MM.1S (cell line): ENCODE measurements around the gene ZG16B.
A peak's percentile ranks its signal among the peaks of the same experiment; 100 is the strongest.

Experiments
- DNase-seq: peaks from one replicate; pipeline ENCODE4 v3.0.0-alpha.2; 2015
- H2AFZ ChIP-seq: fragments of 300-600 bp; sonication (generic); 2 replicates; pipeline ENCODE4 v1.6.0; 2016; ENCODE audit warnings: antibody characterized with exemption, low read length
- H3F3A ChIP-seq: fragments of 300-600 bp; sonication (generic); 2 replicates; pipeline ENCODE4 v1.6.1; 2016; ENCODE audit warnings: mild to moderate bottlenecking, antibody characterized with exemption, low read length, moderate library complexity, mixed read lengths; ENCODE audit not compliant: insufficient read depth
- H3K27ac ChIP-seq: fragments of 300-600 bp; sonication (generic); 2 replicates; pipeline ENCODE4 v1.5.1; 2016; ENCODE audit warnings: mild to moderate bottlenecking, low read length
- H3K27me3 ChIP-seq: fragments of 300-600 bp; sonication (generic); replicated peaks from 2 replicates; pipeline ENCODE4 v1.6.0; 2016; ENCODE audit warnings: low read length; ENCODE audit not compliant: insufficient read depth
- H3K36me3 ChIP-seq: fragments of 300-600 bp; sonication (generic); replicated peaks from 2 replicates; pipeline ENCODE4 v1.6.1; 2016; ENCODE audit warnings: mild to moderate bottlenecking, low read length, mixed read lengths; ENCODE audit not compliant: insufficient read depth
- H3K4me1 ChIP-seq: fragments of 300-600 bp; sonication (generic); 2 replicates; pipeline ENCODE4 v1.6.1; 2016; ENCODE audit warnings: low read length, mixed read lengths
- H3K4me2 ChIP-seq: fragments of 300-600 bp; sonication (generic); 2 replicates; pipeline ENCODE4 v1.6.0; 2016; ENCODE audit warnings: low read depth, low read length
- H3K4me3 ChIP-seq: fragments of 300-600 bp; sonication (generic); 2 replicates; pipeline ENCODE4 v1.5.1; 2016; ENCODE audit warnings: low read length, mixed read lengths
- H3K79me2 ChIP-seq: fragments of 300-600 bp; sonication (generic); 2 replicates; pipeline ENCODE4 v1.6.1; 2016; ENCODE audit warnings: mixed run types, low read length, mixed read lengths
- H3K9ac ChIP-seq: fragments of 300-600 bp; sonication (generic); 2 replicates; pipeline ENCODE4 v1.6.1; 2016; ENCODE audit warnings: low read length, mixed read lengths
- H3K9me2 ChIP-seq: fragments of 300-600 bp; sonication (generic); replicated peaks from 2 replicates; pipeline ENCODE4 v1.6.1; 2016; ENCODE audit warnings: mild to moderate bottlenecking, low read length, mixed read lengths; ENCODE audit not compliant: insufficient read depth
- H3K9me3 ChIP-seq: fragments of 300-600 bp; sonication (generic); replicated peaks from 2 replicates; pipeline ENCODE4 v1.6.1; 2016; ENCODE audit warnings: mild to moderate bottlenecking, low read length, mixed read lengths; ENCODE audit not compliant: insufficient read depth
- H4K20me1 ChIP-seq: fragments of 300-600 bp; sonication (generic); 2 replicates; pipeline ENCODE4 v1.6.1; 2016; ENCODE audit warnings: mild to moderate bottlenecking, low read length, moderate library complexity, mixed read lengths; ENCODE audit not compliant: insufficient read depth
- CTCF ChIP-seq: fragments of 300-600 bp; sonication (generic); IDR thresholded peaks from 2 replicates; pipeline ENCODE4 v1.5.1; 2016; ENCODE audit warnings: antibody characterized with exemption, low read length, mixed read lengths
- EZH2 ChIP-seq: fragments of 300-600 bp; sonication (generic); optimal IDR thresholded peaks from 2 replicates; pipeline ENCODE3; 2017; ENCODE audit warnings: low read depth, mild to moderate bottlenecking, antibody characterized with exemption, low read length, mixed read lengths
- EZH2phosphoT487 ChIP-seq: fragments of 300-600 bp; sonication (generic); IDR thresholded peaks from 2 replicates; pipeline ENCODE4 v1.6.1; 2018; ENCODE audit warnings: antibody characterized with exemption, low read length

ZG16B gene

GRCh38 chr16:2853531-2854073 lies 23.5 kb downstream of the ZG16B start:
- no peaks in the 10 kb centered on the region for H3K79me2 ChIP-seq
- no peaks in the 10 kb centered on the region for H3K4me1 ChIP-seq
- no peaks in the 10 kb centered on the region for H3K9me2 ChIP-seq
- H3K27ac ChIP-seq, result no peak overlapping the region
- H3K9ac ChIP-seq, result no peak overlapping the region
- H2AFZ ChIP-seq, result no peak overlapping the region
- no peak overlapping the region for H3K4me2 ChIP-seq
- H3K9me3 ChIP-seq, result no peaks in the 10 kb centered on the region
- TF ChIP-seq EZH2 (no peak), EZH2phosphoT487 (no peak), CTCF (no peak)
- no peaks in the 10 kb centered on the region for H3F3A ChIP-seq
- no peak for DNase-seq
- no peaks in the 10 kb centered on the region for H4K20me1 ChIP-seq
- H3K36me3 ChIP-seq, result no peaks in the 10 kb centered on the region
- peaks cover 60% of the 10 kb centered on the region for H3K27me3 ChIP-seq
- no peak overlapping the region for H3K4me3 ChIP-seq

GRCh38 chr16:2854700-2855309 lies 24.7 kb downstream of the ZG16B start:
- H3F3A ChIP-seq, result no peaks in the 10 kb centered on the region
- peaks cover 59% of the 10 kb centered on the region for H3K27me3 ChIP-seq
- no peaks in the 10 kb centered on the region for H3K36me3 ChIP-seq
- no peaks in the 10 kb centered on the region for H4K20me1 ChIP-seq
- no peaks in the 10 kb centered on the region for H3K9me3 ChIP-seq
- no peak overlapping the region for H2AFZ ChIP-seq
- no peak for DNase-seq
- no peaks in the 10 kb centered on the region for H3K4me1 ChIP-seq
- H3K9me2 ChIP-seq, result no peaks in the 10 kb centered on the region
- H3K4me2 ChIP-seq, result no peak overlapping the region
- no peak overlapping the region for H3K9ac ChIP-seq
- no peak overlapping the region for H3K4me3 ChIP-seq
- TF ChIP-seq EZH2phosphoT487 (no peak), EZH2 (no peak), CTCF (peak; percentile 68)
- H3K27ac ChIP-seq, result no peak overlapping the region
- H3K79me2 ChIP-seq, result no peaks in the 10 kb centered on the region

GRCh38 chr16:2855536-2855935 lies 25.4 kb downstream of the ZG16B start:
- Histone ChIP-seq H3K9ac (no peak overlapping the region), H3K27me3 (peaks cover 59% of the 10 kb centered on the region), H3K36me3 (no peaks in the 10 kb centered on the region), H3K9me3 (no peaks in the 10 kb centered on the region), H3F3A (no peaks in the 10 kb centered on the region), H2AFZ (no peak overlapping the region), H3K27ac (no peak overlapping the region), H3K4me1 (no peaks in the 10 kb centered on the region), H3K9me2 (no peaks in the 10 kb centered on the region), H4K20me1 (no peaks in the 10 kb centered on the region), H3K79me2 (no peaks in the 10 kb centered on the region), H3K4me2 (no peak overlapping the region), H3K4me3 (no peak overlapping the region)
- TF ChIP-seq CTCF (no peak), EZH2phosphoT487 (no peak), EZH2 (no peak)
- no peak for DNase-seq
